Astrocyte of the spinal cord (primary cell): ENCODE data around the gene ZC3H7A.

Experiments
- DNase-seq: peaks from one replicate; pipeline ENCODE4 v3.0.0; 2011; ENCODE audit warnings: low read depth, low spot score
- H3K4me3 ChIP-seq: 2 replicates; pipeline ENCODE4 v1.5.1; 2011; ENCODE audit warnings: low read depth, mild to moderate bottlenecking, low read length, moderate library complexity
- in situ Hi-C: cut with HindIII; loops from 2 replicates; pipeline ENCODE4 v1.10.0; 2017; ENCODE audit warnings: low sequenced_read_pairs
- TF ChIP-seq, protein P1 (sequence below): IDR thresholded peaks from 2 replicates; pipeline ENCODE4 v1.5.1; 2012; ENCODE audit warnings: low read depth, mild to moderate bottlenecking, low read length, inconsistent platforms

Gene ZC3H7A

DNA sequence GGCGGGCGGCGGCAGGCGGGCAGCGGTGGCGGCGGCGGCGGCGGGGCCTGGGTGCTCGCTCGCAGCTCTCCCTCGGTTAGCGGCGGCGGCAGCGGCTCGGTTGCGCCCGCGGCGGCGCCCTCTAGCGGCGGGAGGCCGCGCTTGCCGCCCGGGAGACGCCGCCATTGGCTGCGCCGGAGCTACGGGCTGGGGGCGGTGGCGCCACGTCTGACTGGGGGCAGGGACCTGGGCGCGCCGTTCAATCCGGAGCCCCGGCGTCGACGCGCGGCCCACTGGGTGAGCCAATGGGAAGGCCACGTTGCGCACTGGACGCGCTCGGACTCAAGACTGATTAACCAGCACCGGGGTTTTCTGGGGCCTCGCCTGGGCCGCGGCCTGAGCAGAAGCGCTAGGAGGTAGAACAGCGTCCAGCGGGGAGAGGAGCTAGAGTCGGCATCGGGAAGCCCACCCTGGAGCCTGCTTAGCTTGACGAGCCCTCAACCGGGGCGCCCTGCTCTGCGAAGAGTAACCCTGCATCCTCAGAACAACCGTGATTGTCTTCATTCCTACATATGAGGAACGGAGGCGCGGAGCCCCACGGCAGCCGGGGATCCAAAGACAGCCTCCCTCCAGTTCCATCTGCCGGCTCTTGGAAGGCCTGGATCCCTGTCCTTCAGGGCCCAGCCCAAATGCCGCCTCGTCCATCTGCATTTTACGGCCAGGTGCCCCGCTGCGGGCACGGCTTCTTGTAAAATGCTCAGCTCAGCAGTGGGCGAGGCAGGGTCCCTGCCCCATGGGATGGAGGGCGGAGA, at the start of gene ZC3H7A:
Gene ZC3H7A (minus strand): TSS at position 93 of the 791 bp plus-strand sequence. CDS start 14,904 bp downstream, outside the sequence.
- TF ChIP-seq, protein P1, sequence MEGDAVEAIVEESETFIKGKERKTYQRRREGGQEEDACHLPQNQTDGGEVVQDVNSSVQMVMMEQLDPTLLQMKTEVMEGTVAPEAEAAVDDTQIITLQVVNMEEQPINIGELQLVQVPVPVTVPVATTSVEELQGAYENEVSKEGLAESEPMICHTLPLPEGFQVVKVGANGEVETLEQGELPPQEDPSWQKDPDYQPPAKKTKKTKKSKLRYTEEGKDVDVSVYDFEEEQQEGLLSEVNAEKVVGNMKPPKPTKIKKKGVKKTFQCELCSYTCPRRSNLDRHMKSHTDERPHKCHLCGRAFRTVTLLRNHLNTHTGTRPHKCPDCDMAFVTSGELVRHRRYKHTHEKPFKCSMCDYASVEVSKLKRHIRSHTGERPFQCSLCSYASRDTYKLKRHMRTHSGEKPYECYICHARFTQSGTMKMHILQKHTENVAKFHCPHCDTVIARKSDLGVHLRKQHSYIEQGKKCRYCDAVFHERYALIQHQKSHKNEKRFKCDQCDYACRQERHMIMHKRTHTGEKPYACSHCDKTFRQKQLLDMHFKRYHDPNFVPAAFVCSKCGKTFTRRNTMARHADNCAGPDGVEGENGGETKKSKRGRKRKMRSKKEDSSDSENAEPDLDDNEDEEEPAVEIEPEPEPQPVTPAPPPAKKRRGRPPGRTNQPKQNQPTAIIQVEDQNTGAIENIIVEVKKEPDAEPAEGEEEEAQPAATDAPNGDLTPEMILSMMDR: peak; percentile 40
- H3K4me3 ChIP-seq: peak within 1 kb of the TSS; percentile 96
- in situ Hi-C loops: no loop called here
- DNase-seq: peak; percentile 98

GRCh38 chr16:11844499-11844898, 47.4 kb upstream of the ZC3H7A start:
- H3K4me3 ChIP-seq: no peak overlapping the region
- in situ Hi-C loops: no loop called here
- TF ChIP-seq, protein P1: no peak
- DNase-seq: no peak

DNA sequence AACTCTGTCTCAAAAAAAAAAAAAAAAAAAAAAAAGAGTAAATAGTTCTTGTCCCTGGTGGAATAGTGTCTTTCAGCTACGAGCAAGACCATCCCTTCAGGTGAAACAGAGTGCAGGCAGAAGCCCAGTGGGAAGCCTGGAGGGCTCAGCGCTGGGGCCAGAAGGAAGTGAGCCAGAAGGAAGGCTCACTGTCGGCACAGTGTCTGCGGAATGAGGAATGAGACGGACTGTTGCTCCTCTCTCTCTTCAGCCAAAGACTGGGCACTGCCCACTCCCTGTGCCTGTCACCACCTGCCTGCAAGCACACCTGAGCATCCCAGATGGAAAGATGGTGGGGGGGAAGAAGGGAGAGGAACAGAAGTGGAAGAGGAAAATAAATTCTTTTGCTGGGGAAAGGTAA, 46.8 kb upstream of the ZC3H7A start:
- DNase-seq: no peak
- no peak overlapping the region for H3K4me3 ChIP-seq
- in situ Hi-C loops: no loop called here

DNA sequence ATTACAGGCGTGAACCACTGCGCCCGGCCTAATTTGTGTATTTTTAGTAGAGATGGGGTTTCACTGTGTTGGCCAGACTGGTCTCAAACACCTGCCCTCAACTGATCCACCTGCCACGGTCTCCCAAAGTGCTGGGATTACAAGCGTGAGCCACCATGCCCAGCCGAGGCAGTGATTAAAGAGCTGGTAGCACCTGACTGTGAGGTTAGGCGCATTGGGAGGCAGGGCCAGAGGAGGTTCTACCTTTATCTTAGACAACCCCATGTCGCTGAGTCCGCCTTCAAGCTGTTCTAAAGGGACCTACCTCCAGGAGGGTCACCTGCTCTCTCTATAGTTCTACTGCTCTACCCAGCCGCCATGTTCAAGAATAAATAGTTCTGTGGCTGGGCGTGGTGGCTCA, 46.1 kb upstream of the ZC3H7A start:
- no peak for DNase-seq
- in situ Hi-C loops: no loop called here
- TF ChIP-seq, protein P1: no peak
- no peak overlapping the region for H3K4me3 ChIP-seq

More for the DNA sequence above, 46.8 kb upstream of the ZC3H7A start:
- TF ChIP-seq, protein P1: no peak

GRCh38 chr16:11841026-11841425, 44.0 kb upstream of the ZC3H7A start:
- in situ Hi-C loops: no loop called here
- TF ChIP-seq, protein P1: no peak
- no peak overlapping the region for H3K4me3 ChIP-seq
- no peak for DNase-seq

DNA sequence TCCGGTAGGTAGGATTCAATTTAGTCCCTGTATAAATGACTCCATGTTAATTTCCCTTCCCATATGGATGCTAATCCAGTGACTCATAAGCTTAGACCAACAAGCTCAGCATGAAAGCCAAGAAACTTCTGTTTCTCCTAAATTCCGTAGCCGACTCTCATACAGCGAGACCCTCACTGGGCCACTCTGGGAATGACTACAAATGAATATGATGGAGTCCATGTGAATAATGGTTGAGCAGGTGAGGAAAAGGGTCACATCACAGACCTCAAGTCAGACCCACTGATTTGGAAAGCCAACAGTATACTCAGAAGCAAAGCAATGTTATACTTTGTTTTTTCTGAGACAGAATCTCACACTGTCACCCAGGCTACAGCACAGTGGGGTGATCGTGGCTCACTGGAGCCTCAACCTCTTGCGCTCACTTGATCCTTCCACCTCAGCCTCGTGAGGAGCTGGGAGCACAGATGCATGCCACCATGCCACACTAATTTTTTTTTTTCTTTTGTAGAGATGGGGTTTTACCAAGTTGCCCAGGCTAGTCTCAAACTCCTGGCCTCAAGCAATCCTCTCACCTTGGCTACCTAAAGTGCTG, 39.7 kb upstream of the ZC3H7A start:
- no peak overlapping the region for H3K4me3 ChIP-seq
- in situ Hi-C loops: no loop called here
- TF ChIP-seq, protein P1: no peak
- DNase-seq: peak; percentile 92
